Neural cell (in vitro differentiated cells): ENCODE measurements around the gene UVRAG. TPM values are rescaled to one million over a fixed set of nuclear protein-coding genes. Genes with fewer than 3 reads are reported as not detected.

ENCODE experiments used
- H2AFZ ChIP-seq: fragments of 200-600, 300-800 bp; sonication (generic), shearing (Covaris generic); 2 replicates; pipeline ENCODE4 v1.6.0; 2014; ENCODE audit warnings: low read depth, mild to moderate bottlenecking, antibody characterized with exemption, low read length, moderate library complexity
- H3F3A ChIP-seq: fragments of 200-600 bp; shearing (Covaris generic); 2 replicates; pipeline ENCODE4 v1.6.1; 2016; ENCODE audit warnings: mild to moderate bottlenecking, moderate library complexity, mixed read lengths, antibody characterized with exemption, low read length; ENCODE audit not compliant: insufficient read depth, poor library complexity, severe bottlenecking
- H3K27ac ChIP-seq: fragments of 200-600, 300-800 bp; sonication (generic), shearing (Covaris generic); 2 replicates; pipeline ENCODE4 v1.5.1; 2014; ENCODE audit warnings: mild to moderate bottlenecking, low read length, moderate library complexity
- H3K27me3 ChIP-seq: fragments of 300-800, 200-600 bp; sonication (generic), shearing (Covaris generic); 2 replicates; pipeline ENCODE4 v1.6.0; 2014; ENCODE audit warnings: mild to moderate bottlenecking, low read depth, low read length, moderate library complexity; ENCODE audit not compliant: insufficient read depth
- H3K36me3 ChIP-seq: fragments of 300-800, 200-600 bp; sonication (generic), shearing (Covaris generic); 2 replicates; pipeline ENCODE4 v1.5.1; 2014; ENCODE audit warnings: mild to moderate bottlenecking, antibody characterized with exemption, low read length, moderate library complexity; ENCODE audit not compliant: insufficient read depth
- H3K4me2 ChIP-seq: fragments of 300-800, 200-600 bp; sonication (generic), shearing (Covaris generic); 2 replicates; pipeline ENCODE4 v1.6.0; 2014; ENCODE audit warnings: mild to moderate bottlenecking, low read length
- H3K4me3 ChIP-seq: fragments of 300-800, 200-600 bp; sonication (generic), shearing (Covaris generic); 2 replicates; pipeline ENCODE4 v1.5.1; 2014; ENCODE audit warnings: mild to moderate bottlenecking, low read length, moderate library complexity
- H3K79me2 ChIP-seq: fragments of 200-600 bp; shearing (Covaris generic); replicated peaks from 2 replicates; pipeline ENCODE4 v1.6.0; 2014; ENCODE audit warnings: mild to moderate bottlenecking, low read length, moderate library complexity; ENCODE audit not compliant: insufficient read depth
- H3K9ac ChIP-seq: fragments of 300-800, 200-600 bp; sonication (generic), shearing (Covaris generic); 2 replicates; pipeline ENCODE4 v1.6.1; 2016; ENCODE audit warnings: mild to moderate bottlenecking, low read length, mixed read lengths
- H3K9me2 ChIP-seq: fragments of 200-600 bp; shearing (Covaris generic); 2 replicates; pipeline ENCODE4 v1.6.1; 2016; ENCODE audit warnings: mild to moderate bottlenecking, low read length, mixed read lengths; ENCODE audit not compliant: insufficient read depth
- H3K9me3 ChIP-seq: fragments of 200-600, 300-800 bp; sonication (generic), shearing (Covaris generic); 2 replicates; pipeline ENCODE4 v1.6.1; 2016; ENCODE audit warnings: mild to moderate bottlenecking, mixed run types, low read length, moderate library complexity, mixed read lengths
- H4K20me1 ChIP-seq: fragments of 200-600 bp; shearing (Covaris generic); 2 replicates; pipeline ENCODE4 v1.6.1; 2016; ENCODE audit warnings: mild to moderate bottlenecking, mixed run types; ENCODE audit not compliant: insufficient read depth
- EP300 ChIP-seq: fragments of 450-650 bp; conservative IDR thresholded peaks from 2 replicates; pipeline ENCODE4 v1.6.1; 2014; ENCODE audit warnings: antibody characterized with exemption, mild to moderate bottlenecking, moderate library complexity; ENCODE audit not compliant: poor library complexity, severe bottlenecking
- EZH2 ChIP-seq: fragments of 200-600, 300-800 bp; shearing (Covaris generic), sonication (generic); IDR thresholded peaks from 2 replicates; pipeline ENCODE4 v1.6.1; 2014; ENCODE audit warnings: antibody characterized with exemption, low read length, borderline replicate concordance, mild to moderate bottlenecking; ENCODE audit not compliant: insufficient read depth, poor library complexity, severe bottlenecking
- MXI1 ChIP-seq: fragments of 450-650 bp; conservative IDR thresholded peaks from 2 replicates; pipeline ENCODE4 v1.6.1; 2014; ENCODE audit warnings: antibody characterized with exemption, mild to moderate bottlenecking; ENCODE audit not compliant: poor library complexity, severe bottlenecking
- POLR2AphosphoS5 ChIP-seq: IDR thresholded peaks from 2 replicates; pipeline ENCODE4 v1.6.1; 2012
- RAD21 ChIP-seq: fragments of 450-650 bp; conservative IDR thresholded peaks from 2 replicates; pipeline ENCODE4 v1.6.1; 2014; ENCODE audit warnings: antibody characterized with exemption, mild to moderate bottlenecking, moderate library complexity
- SMC3 ChIP-seq: fragments of 450-650 bp; conservative IDR thresholded peaks from 2 replicates; pipeline ENCODE4 v1.6.1; 2014; ENCODE audit warnings: antibody characterized with exemption, mild to moderate bottlenecking, moderate library complexity; ENCODE audit not compliant: poor library complexity
- TAF1 ChIP-seq: IDR thresholded peaks from 2 replicates; pipeline ENCODE4 v1.6.1; 2012; ENCODE audit warnings: low read depth
- polyA plus RNA-seq: library from polyadenylated mRNA; depleted of rRNA; stranded (reverse); fragments of >200 nt; gene quantifications from 2 replicates; pipeline ENCODE4 v1.2.3, GENCODE V29; 2014
- TF ChIP-seq, protein P1 (sequence below): fragments of 450-650 bp; IDR thresholded peaks from 2 replicates; pipeline ENCODE4 v1.5.1; 2014; ENCODE audit warnings: antibody characterized with exemption, mild to moderate bottlenecking, moderate library complexity; ENCODE audit not compliant: poor library complexity, severe bottlenecking
- TF ChIP-seq, protein P2 (sequence below): IDR thresholded peaks from 2 replicates; pipeline ENCODE4 v1.6.1; 2012; ENCODE audit warnings: borderline replicate concordance

Gene UVRAG
- polyA plus RNA-seq, 1 donor from 2014 or later: 31.6 TPM

DNA sequence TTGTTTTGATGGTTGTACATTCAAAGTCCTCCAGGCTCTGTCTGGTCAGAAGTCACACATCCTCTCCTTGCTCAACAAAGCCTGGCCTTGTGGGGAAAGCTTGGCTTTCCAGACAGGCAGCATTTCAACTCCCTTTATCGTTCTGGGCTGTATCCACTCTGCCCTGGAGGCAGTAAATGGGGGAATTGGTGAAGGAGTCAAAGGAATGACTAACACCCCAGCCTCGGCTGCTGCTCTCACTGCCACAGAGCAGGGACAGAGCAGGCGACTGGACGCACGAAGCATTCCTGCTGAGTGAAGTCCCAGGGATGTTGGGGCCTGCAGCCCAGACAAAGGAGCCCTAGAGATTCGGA lies 338.5 kb downstream of the UVRAG start:
- Histone ChIP-seq H3K27me3 (no peaks in the 10 kb centered on the region), H3K79me2 (no peaks in the 10 kb centered on the region), H3K9me2 (no peaks in the 10 kb centered on the region), H3K4me2 (no peak overlapping the region), H3K9me3 (no peaks in the 10 kb centered on the region), H3F3A (no peaks in the 10 kb centered on the region), H2AFZ (no peak overlapping the region), H3K9ac (no peak overlapping the region), H3K36me3 (no peaks in the 10 kb centered on the region), H3K4me3 (no peak overlapping the region), H3K27ac (no peak overlapping the region), H4K20me1 (no peaks in the 10 kb centered on the region)
- TF ChIP-seq, protein P1, sequence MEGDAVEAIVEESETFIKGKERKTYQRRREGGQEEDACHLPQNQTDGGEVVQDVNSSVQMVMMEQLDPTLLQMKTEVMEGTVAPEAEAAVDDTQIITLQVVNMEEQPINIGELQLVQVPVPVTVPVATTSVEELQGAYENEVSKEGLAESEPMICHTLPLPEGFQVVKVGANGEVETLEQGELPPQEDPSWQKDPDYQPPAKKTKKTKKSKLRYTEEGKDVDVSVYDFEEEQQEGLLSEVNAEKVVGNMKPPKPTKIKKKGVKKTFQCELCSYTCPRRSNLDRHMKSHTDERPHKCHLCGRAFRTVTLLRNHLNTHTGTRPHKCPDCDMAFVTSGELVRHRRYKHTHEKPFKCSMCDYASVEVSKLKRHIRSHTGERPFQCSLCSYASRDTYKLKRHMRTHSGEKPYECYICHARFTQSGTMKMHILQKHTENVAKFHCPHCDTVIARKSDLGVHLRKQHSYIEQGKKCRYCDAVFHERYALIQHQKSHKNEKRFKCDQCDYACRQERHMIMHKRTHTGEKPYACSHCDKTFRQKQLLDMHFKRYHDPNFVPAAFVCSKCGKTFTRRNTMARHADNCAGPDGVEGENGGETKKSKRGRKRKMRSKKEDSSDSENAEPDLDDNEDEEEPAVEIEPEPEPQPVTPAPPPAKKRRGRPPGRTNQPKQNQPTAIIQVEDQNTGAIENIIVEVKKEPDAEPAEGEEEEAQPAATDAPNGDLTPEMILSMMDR: no peak
- TF ChIP-seq EP300 (no peak), POLR2AphosphoS5 (no peak), RAD21 (no peak), MXI1 (no peak), SMC3 (no peak), TAF1 (no peak), EZH2 (no peak)
- TF ChIP-seq, protein P2, sequence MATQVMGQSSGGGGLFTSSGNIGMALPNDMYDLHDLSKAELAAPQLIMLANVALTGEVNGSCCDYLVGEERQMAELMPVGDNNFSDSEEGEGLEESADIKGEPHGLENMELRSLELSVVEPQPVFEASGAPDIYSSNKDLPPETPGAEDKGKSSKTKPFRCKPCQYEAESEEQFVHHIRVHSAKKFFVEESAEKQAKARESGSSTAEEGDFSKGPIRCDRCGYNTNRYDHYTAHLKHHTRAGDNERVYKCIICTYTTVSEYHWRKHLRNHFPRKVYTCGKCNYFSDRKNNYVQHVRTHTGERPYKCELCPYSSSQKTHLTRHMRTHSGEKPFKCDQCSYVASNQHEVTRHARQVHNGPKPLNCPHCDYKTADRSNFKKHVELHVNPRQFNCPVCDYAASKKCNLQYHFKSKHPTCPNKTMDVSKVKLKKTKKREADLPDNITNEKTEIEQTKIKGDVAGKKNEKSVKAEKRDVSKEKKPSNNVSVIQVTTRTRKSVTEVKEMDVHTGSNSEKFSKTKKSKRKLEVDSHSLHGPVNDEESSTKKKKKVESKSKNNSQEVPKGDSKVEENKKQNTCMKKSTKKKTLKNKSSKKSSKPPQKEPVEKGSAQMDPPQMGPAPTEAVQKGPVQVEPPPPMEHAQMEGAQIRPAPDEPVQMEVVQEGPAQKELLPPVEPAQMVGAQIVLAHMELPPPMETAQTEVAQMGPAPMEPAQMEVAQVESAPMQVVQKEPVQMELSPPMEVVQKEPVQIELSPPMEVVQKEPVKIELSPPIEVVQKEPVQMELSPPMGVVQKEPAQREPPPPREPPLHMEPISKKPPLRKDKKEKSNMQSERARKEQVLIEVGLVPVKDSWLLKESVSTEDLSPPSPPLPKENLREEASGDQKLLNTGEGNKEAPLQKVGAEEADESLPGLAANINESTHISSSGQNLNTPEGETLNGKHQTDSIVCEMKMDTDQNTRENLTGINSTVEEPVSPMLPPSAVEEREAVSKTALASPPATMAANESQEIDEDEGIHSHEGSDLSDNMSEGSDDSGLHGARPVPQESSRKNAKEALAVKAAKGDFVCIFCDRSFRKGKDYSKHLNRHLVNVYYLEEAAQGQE: no peak

DNA sequence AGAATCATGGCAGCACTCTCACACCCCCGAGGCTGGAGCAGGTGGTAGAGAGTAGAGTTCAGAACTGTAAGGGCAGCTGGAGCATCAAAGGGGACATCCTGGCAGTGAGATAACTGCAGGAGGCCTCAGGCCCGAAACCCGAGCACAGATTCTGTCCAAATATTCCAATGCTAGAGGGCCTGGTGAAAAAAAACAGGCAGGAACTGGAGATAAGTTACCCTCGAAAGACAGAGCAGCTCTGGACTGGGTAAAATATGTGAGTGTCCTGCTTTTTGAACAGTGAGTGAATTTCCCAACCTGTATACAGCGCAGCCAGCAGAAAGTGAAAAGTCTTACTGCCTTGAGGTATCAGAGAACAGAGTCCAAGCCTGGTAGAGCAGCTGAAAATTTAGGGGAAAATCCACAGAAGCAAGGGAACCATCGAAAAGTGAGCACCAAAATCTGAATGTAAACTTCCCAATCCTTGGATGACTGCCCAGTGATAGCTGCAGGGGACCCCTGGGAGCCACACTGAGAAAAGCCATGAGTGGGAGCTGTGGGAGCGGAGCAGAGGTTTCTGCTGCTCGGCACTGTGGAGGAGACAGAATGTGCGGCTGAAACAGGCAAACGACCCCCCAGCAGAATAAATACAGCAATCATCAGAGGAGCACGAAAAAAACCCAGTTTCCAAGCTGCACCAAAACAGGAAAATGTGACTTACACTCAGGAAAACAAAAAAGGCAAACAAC lies 340.7 kb downstream of the UVRAG start:
- no peaks in the 10 kb centered on the region for H3K36me3 ChIP-seq
- no peak for TF ChIP-seq EZH2
- TF ChIP-seq TAF1: no peak
- TF ChIP-seq, protein P1: no peak
- TF ChIP-seq, protein P2: no peak
- TF ChIP-seq EP300: no peak
- TF ChIP-seq SMC3: no peak
- no peak for TF ChIP-seq POLR2AphosphoS5
- no peak for TF ChIP-seq RAD21
- no peak for TF ChIP-seq MXI1
- no peak overlapping the region for H3K27ac ChIP-seq
- no peak overlapping the region for H3K4me3 ChIP-seq
- no peaks in the 10 kb centered on the region for H4K20me1 ChIP-seq
- no peaks in the 10 kb centered on the region for H3K79me2 ChIP-seq
- no peak overlapping the region for H3K9ac ChIP-seq
- H3K9me3 ChIP-seq: no peaks in the 10 kb centered on the region
- no peaks in the 10 kb centered on the region for H3F3A ChIP-seq
- H3K9me2 ChIP-seq: no peaks in the 10 kb centered on the region
- no peak overlapping the region for H3K4me2 ChIP-seq
- H2AFZ ChIP-seq: no peak overlapping the region
- no peaks in the 10 kb centered on the region for H3K27me3 ChIP-seq
